Epithelial cell of prostate (primary cell): ENCODE measurements around the gene SEC16A.
A peak's percentile ranks its signal among the peaks of the same experiment; 100 is the strongest.

ENCODE experiments used
- DNase-seq: peaks from one replicate; pipeline ENCODE4 v3.0.0-alpha.2; 2011; ENCODE audit warnings: low read depth, low spot score
- H3K27ac ChIP-seq: fragments of 450-650 bp; 2 replicates; pipeline ENCODE4 v1.5.1; 2017; ENCODE audit warnings: mild to moderate bottlenecking

Gene SEC16A

DNA sequence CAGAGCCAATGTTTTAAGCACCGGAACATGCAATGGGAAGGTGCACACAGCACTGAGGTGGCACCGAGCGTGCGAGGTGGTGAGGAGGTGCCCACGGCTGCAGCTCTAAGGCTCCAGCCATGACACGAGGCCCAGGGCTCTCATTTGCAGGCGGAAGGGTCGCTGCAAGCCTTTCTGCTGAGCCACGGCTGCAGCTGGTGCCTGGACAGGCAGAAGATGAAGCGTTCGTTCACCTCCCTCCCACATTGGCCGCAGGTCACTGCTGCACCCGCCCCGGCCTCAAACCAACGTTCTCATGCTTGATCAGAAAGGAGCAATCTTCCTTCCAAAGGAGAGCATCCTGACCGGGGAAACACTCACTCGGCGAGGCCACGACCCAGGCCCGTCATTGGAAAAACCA is 38.7 kb downstream of the SEC16A start:
- no peak overlapping the region for H3K27ac ChIP-seq
- DNase-seq = no peak

DNA sequence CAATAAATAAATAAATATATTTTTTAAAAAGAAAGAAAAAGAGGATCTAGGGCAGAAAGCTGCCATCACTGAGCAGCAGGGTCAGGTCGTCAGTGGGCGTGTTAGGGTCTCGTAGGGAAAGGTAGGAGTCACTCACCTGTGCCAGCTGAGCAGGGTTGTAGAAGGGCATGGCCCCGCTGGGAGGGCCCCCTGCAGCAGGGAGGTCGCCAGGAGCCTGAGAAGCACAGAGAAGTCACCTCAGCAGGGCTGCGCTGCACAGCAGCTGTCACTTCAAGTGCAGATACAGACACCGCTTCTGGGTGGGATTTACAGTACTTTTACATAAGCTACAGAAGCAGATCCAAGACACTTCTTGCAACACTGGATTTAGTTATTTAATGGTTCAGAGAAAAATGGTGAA is 39.2 kb downstream of the SEC16A start:
- no peak overlapping the region for H3K27ac ChIP-seq
- no peak for DNase-seq

DNA sequence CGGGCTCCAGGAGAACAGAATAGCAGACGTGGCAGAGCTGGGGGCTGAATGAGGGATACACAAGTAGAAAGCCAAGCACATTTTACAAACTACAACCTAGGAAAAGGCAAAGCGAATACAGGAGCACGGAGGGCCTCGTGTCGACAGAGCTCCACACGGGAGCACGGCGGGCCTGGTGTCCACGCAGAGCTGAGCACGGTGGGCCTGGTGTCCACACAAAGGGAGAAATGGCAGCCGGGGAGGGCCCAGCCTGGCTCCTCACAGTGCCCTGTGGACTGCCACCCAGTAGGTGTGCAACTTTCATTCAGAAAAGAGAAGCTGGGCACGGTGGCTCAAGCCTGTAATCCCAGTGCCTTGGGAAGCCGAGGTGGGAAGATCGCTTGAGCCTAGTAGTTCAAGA is 39.8 kb downstream of the SEC16A start:
- H3K27ac ChIP-seq = no peak overlapping the region
- DNase-seq = no peak

DNA sequence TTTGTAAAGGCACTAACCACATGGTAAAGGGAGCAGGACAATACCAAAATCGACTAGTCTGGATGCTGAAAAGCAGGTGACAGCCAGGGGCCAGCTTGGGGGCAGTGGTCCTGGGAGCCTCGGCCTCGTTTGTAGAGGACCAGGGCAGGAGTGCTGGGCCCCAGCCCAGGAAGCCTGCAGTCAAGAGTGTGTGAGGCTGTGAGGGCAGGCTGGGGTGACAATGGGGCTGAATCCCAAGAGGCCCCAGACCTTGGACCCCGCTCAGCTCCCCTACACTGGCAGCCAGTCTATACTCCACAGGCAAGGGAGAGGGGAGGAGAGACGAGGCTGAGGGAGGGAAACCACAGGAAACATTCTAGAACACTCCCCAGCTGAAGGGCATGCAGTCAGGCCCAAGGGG is 40.6 kb downstream of the SEC16A start:
- no peak overlapping the region for H3K27ac ChIP-seq
- no peak for DNase-seq

DNA sequence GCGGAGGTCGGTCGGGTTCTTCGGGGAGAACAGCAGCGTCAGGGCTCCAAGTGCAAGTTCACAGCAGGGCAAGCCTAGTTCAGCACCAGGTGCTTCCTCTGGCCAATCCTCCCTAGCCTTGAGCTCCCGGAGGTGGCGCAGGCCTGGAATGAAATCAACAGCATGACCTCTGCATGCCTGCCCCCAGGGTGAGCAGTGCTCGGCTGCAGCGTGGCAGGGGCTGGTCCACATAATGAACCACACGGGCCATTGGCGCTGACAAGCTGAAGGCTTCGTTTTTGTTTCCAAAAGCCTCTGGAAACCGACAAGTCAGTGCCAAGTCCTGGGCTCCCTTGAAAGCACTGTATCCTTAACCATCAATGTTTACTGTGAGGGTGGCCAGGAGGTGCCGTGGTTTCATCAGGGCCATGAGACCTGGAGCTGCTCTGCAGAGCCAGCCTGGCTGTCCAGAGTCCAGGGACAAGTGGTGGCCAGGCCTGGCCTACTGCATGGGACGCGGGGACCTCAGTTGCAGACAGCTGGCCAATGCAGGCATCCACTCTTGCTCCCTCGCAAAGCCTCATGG is 41.1 kb downstream of the SEC16A start:
- DNase-seq = no peak
- H3K27ac ChIP-seq = no peak overlapping the region

DNA sequence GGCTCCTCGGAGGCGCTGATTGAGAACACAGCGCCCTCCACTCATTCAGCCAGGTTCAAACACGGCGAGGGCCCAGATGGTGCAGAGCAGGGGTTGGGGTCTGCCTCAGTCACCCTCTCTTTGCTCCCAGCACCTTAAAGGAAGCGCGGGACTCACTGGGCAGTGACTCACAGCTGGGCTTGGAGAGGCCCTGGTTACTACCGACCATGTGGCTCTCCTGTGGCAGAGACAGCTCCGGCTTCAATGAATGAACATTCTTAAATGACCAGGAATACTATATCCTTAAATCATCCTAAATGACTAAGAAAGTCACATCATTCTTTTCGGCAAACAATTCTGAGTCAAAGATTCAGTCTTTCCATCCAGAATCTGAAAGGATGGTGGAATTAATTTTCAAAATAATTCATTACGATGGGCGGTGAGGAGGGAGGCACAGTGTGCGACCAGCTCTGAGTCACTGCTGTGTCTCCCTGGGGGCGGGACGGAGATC is 41.6 kb downstream of the SEC16A start:
- no peak overlapping the region for H3K27ac ChIP-seq
- DNase-seq = no peak

DNA sequence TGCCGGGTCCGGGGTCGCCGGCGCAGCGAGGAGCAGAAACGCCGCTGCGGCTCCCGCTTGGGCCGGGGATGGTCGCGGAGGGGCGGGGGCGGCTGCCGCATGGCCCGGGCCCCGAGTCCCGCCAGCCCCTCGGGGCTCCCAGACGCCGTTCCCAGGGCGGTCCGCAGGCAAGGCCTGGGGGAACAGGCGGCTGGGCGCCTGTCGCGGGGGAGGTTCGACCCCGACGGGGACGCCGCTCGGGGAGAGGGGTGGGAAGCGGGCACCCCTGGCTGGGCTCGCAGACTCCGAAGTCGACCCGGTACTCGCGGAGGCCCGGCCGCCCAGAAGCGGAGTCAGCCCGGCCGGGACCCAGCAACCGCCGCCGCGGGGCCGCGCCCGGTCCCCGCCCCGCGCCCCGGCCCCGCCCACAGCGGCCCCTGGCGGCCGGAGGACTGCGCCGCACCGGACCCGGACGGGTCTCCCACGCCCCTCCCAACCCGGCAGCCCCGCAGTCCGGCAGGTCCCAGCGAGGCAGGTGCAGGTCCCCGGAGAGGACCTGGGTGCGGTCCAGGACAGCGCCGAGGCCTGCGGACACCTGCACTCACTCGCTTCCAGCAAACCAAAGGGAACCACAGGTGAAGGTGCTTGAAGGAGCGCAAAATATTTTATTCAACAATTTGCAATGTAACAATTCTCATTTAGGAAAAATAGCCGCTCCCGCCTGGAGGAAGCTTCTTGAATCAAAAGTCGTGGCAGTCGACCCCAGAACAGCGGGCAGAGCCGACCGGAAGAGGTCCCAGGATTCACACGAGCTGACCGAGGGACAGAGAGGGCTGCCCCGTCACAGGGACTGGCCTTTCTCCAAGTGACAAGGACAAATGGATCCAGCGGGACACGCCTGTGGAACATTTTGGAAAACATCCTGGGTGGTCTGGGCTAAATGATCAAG is 43.1 kb downstream of the SEC16A start, which contains the start of gene INPP5E:
INPP5E (minus strand) TSS at position 365 of the 928 bp plus-strand sequence. CDS start 426 bp downstream, outside the sequence.
- peak within 1 kb of the TSS; percentile 42 for H3K27ac ChIP-seq
- DNase-seq = no peak

DNA sequence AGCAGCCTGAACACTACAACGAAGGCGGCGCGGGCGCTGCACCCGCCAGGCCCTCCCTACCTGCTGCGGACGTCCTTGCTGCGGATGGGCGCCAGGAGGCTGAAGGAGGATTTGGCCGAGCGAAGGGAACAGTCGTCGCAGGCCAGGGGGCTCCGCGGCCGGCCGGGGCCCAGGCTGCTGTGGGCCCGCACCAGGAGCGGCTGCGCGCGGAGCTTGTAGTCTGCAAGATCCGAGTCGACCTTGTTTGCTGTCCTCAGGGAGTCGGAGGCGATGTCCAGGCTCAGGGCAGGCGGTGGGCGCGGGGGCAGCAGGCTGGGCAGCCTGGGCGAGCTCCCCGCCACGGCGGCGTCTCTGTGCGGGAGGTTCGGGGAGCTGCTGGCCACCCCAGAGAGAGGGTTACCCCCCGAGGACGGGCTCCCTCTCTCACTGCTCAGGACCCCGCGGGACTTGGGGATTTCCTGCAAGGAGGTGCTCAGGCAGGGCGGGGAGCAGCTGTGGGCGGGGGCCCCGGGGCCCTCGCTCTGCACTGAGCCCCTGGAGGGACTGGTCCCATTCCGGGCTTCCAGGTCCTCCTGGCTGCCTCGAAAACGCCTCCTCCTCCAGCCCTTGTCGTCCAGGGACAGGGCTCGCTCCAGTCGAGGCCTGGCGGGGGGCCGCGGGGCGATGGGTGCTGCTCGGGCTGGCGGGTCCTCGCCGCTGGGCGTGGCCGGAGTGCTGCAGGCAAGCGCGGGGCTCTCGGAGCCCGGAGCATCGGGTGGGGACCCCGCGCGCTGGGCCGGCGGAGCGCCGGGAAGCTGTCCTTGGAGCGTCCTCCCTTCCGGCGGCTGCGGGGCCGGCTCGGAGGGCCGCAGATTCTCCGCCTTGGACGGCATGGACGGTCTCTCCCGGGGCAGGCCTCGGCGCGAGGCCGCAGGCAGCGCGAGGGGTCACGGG is 44.0 kb downstream of the SEC16A start:
- peak overlapping the region; percentile 42 for H3K27ac ChIP-seq
- DNase-seq = no peak

DNA sequence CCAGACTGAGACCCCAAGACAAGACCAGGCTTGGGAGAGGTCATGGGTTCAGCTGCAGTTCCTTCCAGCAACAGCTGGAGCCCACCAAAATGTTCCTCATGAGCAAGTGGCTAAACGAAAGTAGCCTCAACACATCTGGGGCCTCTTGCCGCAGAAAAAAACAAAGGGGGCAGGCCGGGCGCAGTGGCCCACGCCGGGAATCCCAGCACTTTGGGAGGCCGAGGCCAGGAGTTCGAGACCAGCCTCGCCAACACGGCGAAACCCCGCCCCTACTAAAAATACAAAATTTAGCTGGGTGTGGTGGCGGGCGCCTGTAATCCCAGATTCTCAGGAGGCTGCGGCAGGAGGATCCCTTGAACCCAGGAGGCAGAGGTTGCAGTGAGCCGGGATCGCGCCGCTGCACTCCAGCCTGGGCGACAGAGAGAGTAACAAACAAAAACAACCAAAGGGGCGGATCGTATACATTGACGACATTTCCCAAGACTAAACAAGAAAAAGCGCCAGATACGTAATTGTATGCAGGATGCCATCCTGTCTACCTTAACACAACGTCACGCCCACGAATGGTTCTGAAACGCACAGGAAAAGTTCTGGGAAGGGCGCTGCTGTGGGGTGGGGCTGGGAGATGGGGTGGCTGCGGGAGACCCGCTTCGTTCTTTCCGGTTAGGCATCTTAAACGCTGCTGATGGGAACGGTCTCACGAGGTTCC is 44.8 kb downstream of the SEC16A start:
- DNase-seq = no peak
- H3K27ac ChIP-seq = no peak overlapping the region

DNA sequence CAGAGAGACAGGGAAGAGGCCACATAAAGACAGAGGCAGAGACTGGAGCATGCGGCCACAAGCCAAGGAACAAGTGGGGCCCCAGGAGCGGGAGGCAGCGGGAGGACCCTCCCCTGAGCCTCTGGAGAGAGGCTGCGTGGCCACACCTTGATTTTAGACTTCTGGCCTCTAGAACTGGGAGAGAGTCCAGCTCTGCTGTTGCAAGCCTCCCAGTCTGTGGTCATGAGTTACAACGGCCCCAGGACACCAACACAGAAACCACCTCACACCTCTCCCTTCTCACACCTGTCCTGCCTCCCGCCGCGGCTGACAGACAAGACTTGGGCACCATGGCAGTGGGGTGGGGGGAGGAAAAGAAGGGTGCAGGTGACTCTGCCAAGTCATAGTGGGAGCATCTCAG is 45.4 kb downstream of the SEC16A start:
- DNase-seq = no peak

DNA sequence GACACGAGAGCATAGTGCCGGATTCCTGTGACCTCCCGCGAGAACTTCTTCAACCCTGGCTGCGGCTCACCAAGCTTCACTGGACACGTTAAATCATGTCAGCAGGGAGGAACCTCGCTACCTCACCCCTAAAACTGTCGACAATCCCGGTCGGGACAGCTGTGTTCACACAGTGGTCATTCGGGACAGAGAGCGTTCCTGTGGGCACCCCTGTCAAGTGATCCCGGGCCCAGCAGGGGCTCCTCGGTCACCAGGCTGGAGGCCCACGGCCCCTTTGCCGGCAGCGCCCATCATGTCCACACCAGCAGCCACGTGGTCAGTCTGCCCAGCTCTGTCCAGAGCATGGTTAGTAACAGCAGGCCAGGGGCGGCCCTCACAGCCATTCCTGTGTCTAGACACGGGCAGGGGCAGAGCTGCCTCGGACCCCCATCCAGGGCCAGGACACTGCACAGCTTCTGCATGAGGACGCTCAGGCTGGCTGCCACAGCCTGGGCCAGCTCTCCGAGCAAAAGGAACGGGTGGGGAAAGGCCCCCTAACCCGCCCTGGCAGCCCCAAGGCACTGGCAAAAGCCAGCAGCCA is 46.7 kb downstream of the SEC16A start:
- H3K27ac ChIP-seq = no peak overlapping the region

More for the DNA sequence above, 45.4 kb downstream of the SEC16A start:
- no peak overlapping the region for H3K27ac ChIP-seq

DNA sequence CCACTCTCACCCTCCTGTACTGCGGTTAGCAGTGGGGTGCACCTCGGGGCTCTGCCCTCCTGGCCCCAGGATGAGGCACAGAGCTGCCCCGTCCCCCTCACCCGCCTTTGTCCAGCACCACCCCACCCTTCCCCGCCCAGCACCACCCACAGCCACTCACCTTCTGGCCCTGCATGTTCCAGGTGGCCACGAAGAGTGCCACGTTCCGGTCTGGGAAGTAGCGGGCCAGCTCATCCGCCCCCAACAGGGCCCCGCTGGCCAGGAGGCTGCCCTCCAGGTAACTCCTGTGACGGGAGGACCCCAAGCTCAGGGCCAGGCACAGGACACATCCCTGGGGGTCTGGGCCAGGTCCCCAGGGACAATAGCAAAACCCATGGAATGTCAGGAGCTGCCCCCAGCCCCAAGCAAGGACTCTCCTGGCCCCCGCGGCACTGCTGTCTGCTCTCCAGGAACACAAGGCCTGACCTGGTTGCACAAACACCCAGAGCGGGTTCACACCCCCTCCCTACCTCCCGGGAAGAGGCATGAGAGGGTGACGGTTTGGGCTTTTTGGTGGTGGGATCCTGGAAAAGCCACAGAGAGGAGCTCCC is 48.2 kb downstream of the SEC16A start:
- DNase-seq = no peak
- no peak overlapping the region for H3K27ac ChIP-seq

More for the DNA sequence above, 46.7 kb downstream of the SEC16A start:
- DNase-seq = no peak

DNA sequence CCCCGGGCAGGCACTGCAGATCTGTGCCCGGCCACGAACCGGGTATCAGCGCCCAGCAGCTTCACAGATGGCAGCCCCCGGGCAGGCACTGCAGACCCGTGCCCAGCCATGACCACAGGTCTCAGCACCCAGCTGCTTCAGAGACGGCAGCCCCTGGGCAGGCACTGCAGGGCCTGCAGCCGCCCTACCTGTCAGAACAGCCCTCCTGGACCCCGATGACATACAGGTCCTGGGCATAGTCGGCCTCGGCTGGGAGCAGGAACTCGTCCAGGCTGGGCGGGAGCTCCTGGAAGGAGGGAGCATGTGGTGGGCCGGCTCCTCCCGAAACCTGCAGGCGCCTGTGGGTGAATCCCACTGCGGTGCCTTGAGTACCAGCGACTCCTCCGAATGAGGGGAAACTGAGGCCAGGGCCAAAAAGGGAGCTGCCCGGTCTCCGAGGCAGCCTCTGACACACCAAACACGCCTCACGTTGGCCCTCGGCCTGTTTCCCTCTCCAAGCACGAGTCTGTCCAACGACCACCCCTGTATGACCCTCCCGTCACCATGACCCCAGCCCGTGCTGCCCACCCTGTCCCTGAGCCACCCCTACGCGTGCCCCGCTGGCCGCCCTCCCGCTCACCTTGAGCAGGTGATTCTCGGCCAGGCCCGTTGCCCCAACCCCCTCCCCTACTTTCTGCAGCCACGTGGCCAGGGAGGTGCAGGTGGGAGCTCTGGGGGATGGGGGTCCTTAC is 48.8 kb downstream of the SEC16A start:
- no peak overlapping the region for H3K27ac ChIP-seq
- no peak for DNase-seq

DNA sequence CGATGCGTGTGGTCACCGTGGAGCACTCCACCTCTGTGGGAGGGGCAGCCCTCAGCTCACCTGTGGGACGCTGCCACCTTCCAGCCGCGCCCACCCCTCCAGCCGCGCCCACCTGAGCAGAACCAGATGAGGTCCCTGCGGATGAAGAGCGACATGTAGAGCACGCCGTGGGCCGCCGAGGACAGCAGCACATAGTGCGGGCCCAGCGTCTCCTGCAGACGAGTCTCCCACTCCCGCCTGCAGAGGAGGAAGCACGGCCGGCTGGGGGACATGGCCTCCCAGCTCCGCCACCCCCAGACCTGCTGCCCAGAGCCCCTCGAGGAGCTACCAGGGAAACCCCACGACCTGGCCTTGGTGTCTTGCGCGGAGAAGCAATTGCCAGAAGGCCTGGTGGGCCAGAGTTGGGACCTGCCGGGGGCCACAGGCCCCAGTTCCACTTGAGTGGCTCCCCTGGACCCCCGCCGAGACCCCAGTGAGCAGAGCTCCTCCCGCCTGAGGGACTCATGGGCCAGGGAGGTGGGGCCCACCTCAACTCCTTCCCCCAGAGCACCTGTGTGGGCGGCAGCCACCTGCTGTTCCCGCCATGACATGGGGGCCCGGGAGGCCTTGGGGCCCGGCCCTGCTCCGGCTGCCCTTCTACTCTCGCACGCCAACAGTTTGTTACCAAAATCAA is 49.7 kb downstream of the SEC16A start:
- no peak overlapping the region for H3K27ac ChIP-seq
- DNase-seq = no peak

DNA sequence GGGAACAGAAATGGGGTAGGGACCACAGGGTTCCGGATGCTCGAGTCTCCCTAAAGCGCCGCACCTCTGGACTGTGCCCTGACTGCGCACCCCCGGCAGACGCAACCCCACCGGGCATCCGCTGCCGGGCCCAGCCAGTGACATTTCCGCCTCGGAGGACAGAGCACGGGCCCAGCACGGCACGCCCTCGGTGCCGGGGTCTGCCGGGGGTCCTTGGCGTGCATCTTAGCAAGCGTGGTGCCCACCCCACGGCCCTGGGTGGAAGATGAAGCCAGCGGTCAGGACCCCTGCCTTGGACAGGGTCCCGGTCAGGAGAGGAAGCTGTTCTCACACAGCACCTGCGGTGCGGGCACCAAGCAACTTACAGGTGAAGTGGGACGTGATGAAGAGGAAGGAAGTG is 50.2 kb downstream of the SEC16A start:
- H3K27ac ChIP-seq = no peak overlapping the region
- DNase-seq = no peak

DNA sequence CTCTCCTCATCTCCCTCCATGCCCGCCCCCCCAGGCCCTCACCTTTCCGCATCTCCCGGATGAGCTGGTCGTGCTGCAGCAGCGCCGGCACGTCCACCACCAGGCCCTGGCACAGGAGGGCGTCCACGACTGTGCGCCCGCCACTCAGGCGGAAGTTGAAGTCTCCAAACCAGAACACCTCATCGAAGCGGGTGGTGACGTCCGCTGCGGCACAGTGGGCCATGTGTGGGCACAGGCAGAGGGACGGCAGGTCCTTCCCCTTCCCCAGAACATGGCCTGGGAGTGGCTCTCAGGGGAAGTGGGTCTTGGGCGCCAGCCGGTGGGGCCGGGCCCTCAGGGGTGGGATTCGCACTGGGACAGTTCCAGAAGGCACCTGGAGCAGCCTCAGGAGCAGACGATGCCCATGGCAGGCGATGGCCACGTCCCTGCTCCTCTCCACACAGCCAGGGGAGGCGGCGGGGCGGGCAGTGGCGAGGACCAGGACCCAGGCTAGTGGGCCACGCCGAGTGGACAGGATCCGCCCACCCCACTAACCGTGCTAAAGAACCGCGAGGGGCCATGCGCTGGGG is 51.0 kb downstream of the SEC16A start:
- no peak for DNase-seq
- no peak overlapping the region for H3K27ac ChIP-seq

DNA sequence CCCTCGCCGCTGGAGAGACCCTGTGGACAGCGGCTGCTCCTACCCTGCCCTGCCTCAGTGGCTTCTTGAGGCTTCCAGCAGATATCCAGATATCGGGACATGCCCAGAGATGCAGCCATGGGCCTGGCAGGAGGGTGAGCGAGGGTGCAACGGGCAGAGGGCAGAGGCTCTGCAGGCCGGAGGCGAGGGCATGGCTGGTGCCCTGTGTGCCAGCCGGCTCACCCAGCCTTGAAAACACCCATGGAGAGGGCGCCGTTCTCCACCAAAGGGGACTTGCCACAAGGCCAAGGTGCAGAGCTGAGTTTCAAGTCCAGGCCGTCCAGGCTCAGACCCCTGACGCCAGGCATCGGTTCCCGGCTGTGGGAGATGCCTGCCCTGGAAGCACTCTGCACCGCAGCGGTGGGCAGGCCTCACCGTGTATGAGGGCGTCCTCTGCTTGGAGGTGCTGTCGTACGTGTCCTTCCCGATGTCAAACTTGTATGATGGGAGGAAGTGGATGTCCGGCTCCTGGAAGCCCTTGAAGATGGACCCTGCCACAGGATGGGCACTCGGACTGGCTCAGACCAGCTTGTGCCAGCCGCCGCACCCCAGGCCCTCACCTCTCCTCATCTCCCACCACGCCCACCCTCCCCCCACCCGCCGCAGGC is 52.1 kb downstream of the SEC16A start:
- no peak overlapping the region for H3K27ac ChIP-seq
- no peak for DNase-seq
